Prostate gland (tissue), 2 donors: Measurements from ENCODE around the gene ABCC3.

Experiments
- POLR2A ChIP-seq: fragments of 450-650 bp; IDR thresholded peaks from one replicate; pipeline ENCODE4 v1.6.1; 2016; ENCODE audit warnings: antibody characterized with exemption, mild to moderate bottlenecking
- POLR2AphosphoS5 ChIP-seq: sonication (generic); formaldehyde crosslinking; IDR thresholded peaks from one replicate; pipeline ENCODE4 v1.6.1; 2017; ENCODE audit warnings: antibody characterized with exemption
- TF ChIP-seq, protein P1 (sequence below), 4 experiments: fragments of 200-600 bp in 2 of 4; fragments of 450-650 bp in 2 of 4; sonication (generic) in 2 of 4; IDR thresholded peaks; 1 replicate in 3 of 4; 2 replicates in 1 of 4; pipeline ENCODE4 v1.5.1; 2016 to 2019; ENCODE audit warnings: antibody characterized with exemption in 4 of 4, mild to moderate bottlenecking in 2 of 4, moderate library complexity in 2 of 4

DNA sequence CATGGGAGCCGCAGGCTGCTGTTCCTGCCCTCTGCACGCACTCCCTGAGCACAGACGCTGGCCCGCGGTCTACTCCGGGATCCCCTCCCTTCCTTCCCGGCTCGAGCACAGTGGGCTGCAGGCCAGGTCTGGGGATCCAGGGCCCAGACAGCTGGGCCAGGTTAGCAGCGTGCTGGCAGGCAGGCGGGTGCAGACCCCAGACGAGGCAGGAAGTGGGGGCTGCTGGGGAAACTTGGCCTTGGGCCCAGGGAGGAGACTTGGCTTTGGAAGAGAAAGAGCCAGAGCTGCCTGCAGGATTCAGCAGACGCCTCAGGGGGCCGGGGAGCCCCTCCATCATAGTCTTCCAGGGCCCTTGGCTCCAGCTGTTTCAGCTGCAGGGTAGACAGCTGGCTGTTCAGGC, 30.2 kb upstream of the ABCC3 start:
- TF ChIP-seq, protein P1, sequence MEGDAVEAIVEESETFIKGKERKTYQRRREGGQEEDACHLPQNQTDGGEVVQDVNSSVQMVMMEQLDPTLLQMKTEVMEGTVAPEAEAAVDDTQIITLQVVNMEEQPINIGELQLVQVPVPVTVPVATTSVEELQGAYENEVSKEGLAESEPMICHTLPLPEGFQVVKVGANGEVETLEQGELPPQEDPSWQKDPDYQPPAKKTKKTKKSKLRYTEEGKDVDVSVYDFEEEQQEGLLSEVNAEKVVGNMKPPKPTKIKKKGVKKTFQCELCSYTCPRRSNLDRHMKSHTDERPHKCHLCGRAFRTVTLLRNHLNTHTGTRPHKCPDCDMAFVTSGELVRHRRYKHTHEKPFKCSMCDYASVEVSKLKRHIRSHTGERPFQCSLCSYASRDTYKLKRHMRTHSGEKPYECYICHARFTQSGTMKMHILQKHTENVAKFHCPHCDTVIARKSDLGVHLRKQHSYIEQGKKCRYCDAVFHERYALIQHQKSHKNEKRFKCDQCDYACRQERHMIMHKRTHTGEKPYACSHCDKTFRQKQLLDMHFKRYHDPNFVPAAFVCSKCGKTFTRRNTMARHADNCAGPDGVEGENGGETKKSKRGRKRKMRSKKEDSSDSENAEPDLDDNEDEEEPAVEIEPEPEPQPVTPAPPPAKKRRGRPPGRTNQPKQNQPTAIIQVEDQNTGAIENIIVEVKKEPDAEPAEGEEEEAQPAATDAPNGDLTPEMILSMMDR (IDR thresholded peaks at IDR 0.05), result no peak
- TF ChIP-seq POLR2A (no peak), POLR2AphosphoS5 (no peak)
